ENCODE results near the gene ROBO1.

DNA sequence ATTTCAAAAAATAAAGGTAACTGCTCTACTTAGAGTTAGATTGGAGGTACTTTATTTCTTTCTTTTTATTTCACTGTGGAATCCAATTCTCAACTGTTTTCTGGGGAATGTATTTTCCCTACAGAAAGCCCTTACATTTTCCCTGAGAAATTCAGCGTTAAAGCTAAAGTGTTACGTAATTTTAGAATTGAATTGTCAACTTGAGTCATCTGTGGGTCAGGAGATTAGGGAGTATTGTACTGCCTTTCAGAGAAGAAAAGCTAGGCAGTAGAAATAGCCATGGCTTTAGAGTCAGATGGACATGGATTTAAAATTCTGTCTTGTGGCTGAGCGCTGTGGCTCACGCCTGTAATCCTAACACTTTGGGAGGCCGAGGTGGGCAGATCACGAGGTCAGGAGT is 728.6 kb downstream of the ROBO1 start:
- TF ChIP-seq POLR2AphosphoS5 (IDR thresholded peaks at IDR 0.05; ENCODE audit: borderline replicate concordance, low read depth, low read length) (no peak), EZH2 (IDR thresholded peaks at IDR 0.05) (no peak)

Measured in SK-N-MC (cell line).